ENCODE results near the gene EFNA2.
"Not testable (repeated sequence)": the region's sequence is repeated elsewhere in the genome, so short reads cannot be mapped to it uniquely, and the experiment has no call there.

The EFNA2 gene

GRCh38 chr19:1300744-1301490, 15.2 kb downstream of the EFNA2 start:
- DNase-seq, result no peak

- DNase-seq, result peak; percentile 77
These were observed 17.0 kb downstream of the EFNA2 start for GRCh38 chr19:1302533-1303239.

- DNase-seq, result no peak
These were observed 18.7 kb downstream of the EFNA2 start for GRCh38 chr19:1304197-1304924.

GRCh38 chr19:1305354-1305753, 19.7 kb downstream of the EFNA2 start:
- DNase-seq, result not testable (repeated sequence)

- DNase-seq, result no peak
These were observed 21.6 kb downstream of the EFNA2 start for GRCh38 chr19:1307320-1307719.

DNA sequence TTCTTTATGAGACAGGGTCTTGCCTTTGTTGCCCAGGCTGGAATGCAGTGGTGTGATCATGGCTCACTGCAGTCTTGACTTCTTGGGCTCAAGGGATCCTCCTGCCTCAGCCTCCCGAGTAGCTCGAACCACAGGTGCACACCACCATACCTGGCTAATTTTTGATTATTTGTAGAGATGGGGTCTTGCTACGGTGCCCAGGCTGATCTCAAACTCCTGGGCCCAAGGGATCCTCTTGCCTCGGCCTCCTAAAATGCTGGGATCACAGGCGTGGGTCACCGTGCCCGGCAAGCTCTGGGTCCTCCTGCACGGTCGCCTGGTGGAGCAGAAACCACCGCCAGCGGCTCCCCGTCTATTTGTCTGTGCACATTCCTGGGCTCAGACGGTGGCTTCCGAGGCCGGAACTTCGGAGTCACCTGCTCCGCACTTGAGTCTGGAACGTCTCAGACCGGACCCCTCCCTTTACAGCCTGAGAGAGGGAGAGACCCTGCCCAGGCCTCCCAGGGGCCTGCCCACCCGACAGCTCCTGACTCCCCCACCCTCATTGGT, 22.2 kb downstream of the EFNA2 start:
- DNase-seq, result no peak

DNA sequence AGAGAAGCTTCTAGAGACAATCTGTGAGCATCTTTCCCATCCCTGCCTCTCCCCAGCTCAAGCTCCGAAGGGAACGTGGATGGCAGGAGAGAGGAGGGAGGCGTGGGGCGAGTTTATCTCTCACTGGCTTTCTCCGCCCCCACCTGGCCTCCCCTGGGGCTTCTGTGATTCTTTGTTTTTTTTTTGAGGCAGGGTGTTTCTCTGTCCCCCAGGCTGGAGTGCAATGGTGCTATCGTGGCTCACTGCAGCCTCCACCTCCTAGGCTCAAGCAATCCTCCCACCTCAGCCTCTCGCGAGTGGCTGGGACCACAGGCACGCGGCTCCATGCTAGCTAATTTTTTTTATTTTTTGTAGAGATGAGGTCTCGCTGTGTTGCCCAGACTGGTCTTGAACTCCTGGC, 23.0 kb downstream of the EFNA2 start:
- no peak for DNase-seq

- DNase-seq, result no peak
These were observed 24.5 kb downstream of the EFNA2 start for GRCh38 chr19:1309977-1310852.

DNA sequence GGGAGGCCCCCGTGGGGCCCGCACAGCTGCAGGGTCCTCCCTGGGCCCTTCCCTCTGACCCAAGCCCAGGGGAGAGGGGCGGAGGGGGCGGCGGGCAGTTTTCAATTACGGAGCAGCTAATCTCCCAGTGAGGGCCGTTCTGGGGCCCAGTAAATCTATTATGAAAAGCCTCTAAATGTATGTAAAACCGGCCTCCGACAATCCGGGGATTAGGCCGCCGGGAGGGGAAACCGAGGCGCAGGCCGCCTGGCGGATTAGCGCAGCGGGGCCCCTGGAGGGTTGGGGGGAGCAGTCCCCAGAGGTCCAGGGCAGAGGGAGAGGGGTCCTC, 25.1 kb downstream of the EFNA2 start:
- DNase-seq, result no peak

- DNase-seq, result no peak
These were observed 25.9 kb downstream of the EFNA2 start for GRCh38 chr19:1311543-1312091.

GRCh38 chr19:1312767-1313694, 27.4 kb downstream of the EFNA2 start:
- DNase-seq, result no peak

GRCh38 chr19:1313695-1314613, 28.3 kb downstream of the EFNA2 start:
- no peak for DNase-seq

GRCh38 chr19:1315470-1316166, 29.9 kb downstream of the EFNA2 start:
- peak; percentile 42 for DNase-seq

- no peak for DNase-seq
These were observed 30.8 kb downstream of the EFNA2 start for GRCh38 chr19:1316466-1316865.

GRCh38 chr19:1317274-1318003, 31.8 kb downstream of the EFNA2 start:
- DNase-seq, result no peak

- DNase-seq, result no peak
These were observed 33.2 kb downstream of the EFNA2 start for GRCh38 chr19:1318678-1319471.

DNA sequence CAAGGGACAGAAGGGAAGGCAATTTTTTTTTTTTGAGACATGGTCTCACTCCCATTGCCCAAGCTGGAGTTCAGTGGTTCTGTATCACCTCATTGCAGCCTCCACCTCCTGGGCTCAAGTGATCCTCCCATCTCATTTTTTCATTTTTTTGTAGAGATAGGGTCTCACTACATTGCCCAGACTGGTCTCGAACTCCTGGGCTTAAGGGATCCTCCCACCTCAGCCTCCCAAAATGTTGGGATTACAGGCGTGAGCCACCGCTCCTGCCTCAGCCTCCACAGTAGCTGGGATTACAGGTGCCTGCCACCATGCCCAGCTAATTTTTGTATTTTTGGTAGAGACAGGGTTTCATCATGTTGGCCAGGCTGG, 34.6 kb downstream of the EFNA2 start:
- not testable (repeated sequence) for DNase-seq

DNA sequence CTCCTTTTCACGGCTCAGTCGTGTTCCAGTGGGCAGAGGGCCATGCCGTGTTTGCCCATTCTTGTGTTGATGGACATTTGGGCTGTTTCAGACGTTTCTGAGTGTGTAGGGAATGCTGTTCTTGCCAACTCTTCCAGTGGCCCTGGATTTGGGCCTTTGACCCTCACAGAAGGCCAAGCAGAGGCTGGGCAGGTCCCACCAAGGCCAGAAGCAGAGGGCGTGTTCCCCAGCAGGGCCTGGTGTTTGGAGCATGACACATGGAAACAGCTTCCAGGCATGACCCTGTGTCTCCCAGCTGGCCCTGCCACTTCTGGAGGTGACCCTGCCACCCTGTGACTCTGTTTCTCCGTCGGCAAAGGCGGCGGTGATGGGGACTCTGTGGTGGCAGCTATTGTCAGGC, 35.9 kb downstream of the EFNA2 start:
- no peak for DNase-seq
